ENCODE measurements around the gene COX15. TPM values are rescaled to one million over a fixed set of nuclear protein-coding genes. Genes with fewer than 3 reads are reported as not detected.

COX15 gene
- total RNA-seq, 1 donor from 2014 or later: 33.2 TPM

- Histone ChIP-seq H3K36me3 (ENCODE audit: control insufficient read depth, insufficient read depth, low read length) (peaks cover 24% of the 10 kb centered on the region), H3K27me3 (ENCODE audit: control insufficient read depth, insufficient read depth, low read length) (no peaks in the 10 kb centered on the region), H3K4me3 (ENCODE audit: low read depth, low read length) (no peak overlapping the region)
- peak; percentile 13 for TF ChIP-seq CTCF (IDR thresholded peaks at IDR 0.05; ENCODE audit: insufficient read depth, low read length, severe bottlenecking)
- no peak for FAIRE-seq
- no peak for DNase-seq (ENCODE audit: low read depth)
Observed at GRCh38 chr10:99698504-99699080, 33.3 kb downstream of the COX15 start.

- H3K36me3 ChIP-seq (ENCODE audit: control insufficient read depth, insufficient read depth, low read length): peaks cover 30% of the 10 kb centered on the region
- TF ChIP-seq CTCF (IDR thresholded peaks at IDR 0.05; ENCODE audit: insufficient read depth, low read length, severe bottlenecking): no peak
- no peak for DNase-seq (ENCODE audit: low read depth)
- no peak overlapping the region for H3K4me3 ChIP-seq (ENCODE audit: low read depth, low read length)
- FAIRE-seq: no peak
- H3K27me3 ChIP-seq (ENCODE audit: control insufficient read depth, insufficient read depth, low read length): no peaks in the 10 kb centered on the region
Observed at GRCh38 chr10:99695761-99696160, 36.2 kb downstream of the COX15 start.

GRCh38 chr10:99693933-99694583 lies 37.9 kb downstream of the COX15 start:
- Histone ChIP-seq H3K27me3 (ENCODE audit: control insufficient read depth, insufficient read depth, low read length) (no peaks in the 10 kb centered on the region), H3K4me3 (ENCODE audit: low read depth, low read length) (no peak overlapping the region), H3K36me3 (ENCODE audit: control insufficient read depth, insufficient read depth, low read length) (peaks cover 23% of the 10 kb centered on the region)
- TF ChIP-seq CTCF (IDR thresholded peaks at IDR 0.05; ENCODE audit: insufficient read depth, low read length, severe bottlenecking): no peak
- no peak for DNase-seq (ENCODE audit: low read depth)
- no peak for FAIRE-seq

- no peak for TF ChIP-seq CTCF (IDR thresholded peaks at IDR 0.05; ENCODE audit: insufficient read depth, low read length, severe bottlenecking)
- Histone ChIP-seq H3K36me3 (ENCODE audit: control insufficient read depth, insufficient read depth, low read length) (peaks cover 12% of the 10 kb centered on the region), H3K4me3 (ENCODE audit: low read depth, low read length) (no peak overlapping the region), H3K27me3 (ENCODE audit: control insufficient read depth, insufficient read depth, low read length) (no peaks in the 10 kb centered on the region)
- DNase-seq (ENCODE audit: low read depth) (peak; percentile 90), FAIRE-seq (no peak)
Observed at GRCh38 chr10:99689461-99689860, 42.5 kb downstream of the COX15 start.

- peak; percentile 99 for DNase-seq (ENCODE audit: low read depth)
- TF ChIP-seq CTCF (IDR thresholded peaks at IDR 0.05; ENCODE audit: insufficient read depth, low read length, severe bottlenecking): no peak
- H3K36me3 ChIP-seq (ENCODE audit: control insufficient read depth, insufficient read depth, low read length): peaks cover 2% of the 10 kb centered on the region
- peak; percentile 73 for FAIRE-seq
- H3K27me3 ChIP-seq (ENCODE audit: control insufficient read depth, insufficient read depth, low read length): no peaks in the 10 kb centered on the region
- no peak overlapping the region for H3K4me3 ChIP-seq (ENCODE audit: low read depth, low read length)
Observed at GRCh38 chr10:99685597-99685967, 46.3 kb downstream of the COX15 start.

GRCh38 chr10:99682752-99683151 lies 49.2 kb downstream of the COX15 start:
- Histone ChIP-seq H3K4me3 (ENCODE audit: low read depth, low read length) (no peak overlapping the region), H3K27me3 (ENCODE audit: control insufficient read depth, insufficient read depth, low read length) (no peaks in the 10 kb centered on the region), H3K36me3 (ENCODE audit: control insufficient read depth, insufficient read depth, low read length) (peaks cover 4% of the 10 kb centered on the region)
- peak; percentile 55 for TF ChIP-seq CTCF (IDR thresholded peaks at IDR 0.05; ENCODE audit: insufficient read depth, low read length, severe bottlenecking)
- FAIRE-seq: no peak
- DNase-seq (ENCODE audit: low read depth): peak; percentile 52
